ENCODE results near the gene APCDD1L. TPM values are rescaled to one million over a fixed set of nuclear protein-coding genes. Genes with fewer than 3 reads are reported as not detected.

Gene APCDD1L
- total RNA-seq, 1 donor from 2014 or later: not detected

DNA sequence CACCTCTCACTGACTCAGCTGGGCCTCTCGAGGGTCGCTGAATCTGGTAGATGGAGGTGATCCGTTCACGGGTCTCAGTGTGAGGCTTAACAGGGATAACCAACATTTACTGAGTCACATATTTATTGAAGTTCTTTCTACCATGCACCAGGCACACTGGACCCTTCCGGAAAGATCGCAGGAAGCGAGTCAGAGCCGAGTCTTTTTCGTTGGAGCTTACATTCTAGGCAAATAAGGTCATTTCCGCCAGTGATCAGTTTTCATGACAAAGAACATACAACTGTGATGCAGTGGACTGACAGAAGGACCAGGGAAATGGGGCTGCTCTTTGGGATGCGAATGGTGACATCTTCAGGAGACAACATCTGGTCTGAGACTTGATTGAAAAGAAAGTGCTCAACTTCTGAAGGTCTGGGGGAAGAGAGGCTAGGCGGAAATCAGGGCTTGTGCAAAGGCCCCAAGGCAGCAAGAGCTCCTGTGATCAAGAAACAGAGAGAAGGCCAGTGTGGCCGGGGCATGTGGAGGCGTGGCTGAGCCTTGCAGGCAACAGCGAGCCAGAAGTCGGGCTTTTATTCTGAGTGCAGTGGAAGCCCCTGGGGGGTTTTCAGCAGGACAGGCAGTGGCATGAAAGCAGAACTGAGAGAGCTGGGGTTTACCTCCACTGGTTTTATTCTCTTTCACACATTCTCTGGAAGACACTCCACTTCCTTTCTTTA lies 56.7 kb downstream of the APCDD1L start:
- no peak overlapping the region for H3K27ac Mint-ChIP-seq
- H3K4me1 Mint-ChIP-seq (ENCODE audit: low read depth): peaks cover 21% of the 10 kb centered on the region
- H3K36me3 Mint-ChIP-seq (ENCODE audit: low read depth): peaks cover 16% of the 10 kb centered on the region
- intact Hi-C loops (cut with micrococcal nuclease): no loop called here
- no peaks in the 10 kb centered on the region for H3K27me3 Mint-ChIP-seq (ENCODE audit: low read depth)
- no peak for DNase-seq (ENCODE audit: low spot score)
- no peak overlapping the region for H3K4me3 Mint-ChIP-seq (ENCODE audit: low read depth)
- H3K9me3 Mint-ChIP-seq: peaks cover 11% of the 10 kb centered on the region

DNA sequence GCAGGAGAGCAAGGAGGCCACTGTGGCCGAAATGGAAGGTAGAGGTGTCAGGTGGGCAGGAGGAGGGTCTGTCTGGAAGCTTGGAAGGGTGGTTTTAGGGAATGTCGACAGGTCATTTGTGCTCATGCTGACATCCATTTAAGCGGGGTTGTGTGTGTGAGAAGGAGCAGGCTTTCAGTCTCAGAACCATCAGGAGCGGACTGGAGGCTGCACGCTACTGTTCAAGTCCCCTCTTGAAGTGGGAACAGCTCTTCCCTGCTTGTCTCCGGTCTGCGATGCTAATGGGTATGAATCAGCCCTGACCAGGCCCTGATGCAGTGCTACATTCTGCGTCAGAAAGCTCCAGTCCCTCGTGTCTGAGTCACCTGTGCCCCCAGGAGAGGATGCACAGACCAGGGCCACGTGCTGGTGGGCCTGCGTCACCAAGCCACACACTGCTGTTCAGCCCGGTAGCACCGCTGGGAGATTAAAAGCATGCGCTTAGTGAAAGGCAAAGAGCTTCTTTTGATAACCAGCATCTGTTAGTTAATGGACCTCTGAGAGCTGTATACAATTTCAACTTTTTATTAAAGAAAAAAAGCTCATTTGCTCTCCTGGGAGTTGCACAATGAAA lies 58.0 kb downstream of the APCDD1L start:
- no peak overlapping the region for H3K4me3 Mint-ChIP-seq (ENCODE audit: low read depth)
- peaks cover 13% of the 10 kb centered on the region for H3K36me3 Mint-ChIP-seq (ENCODE audit: low read depth)
- peaks cover 11% of the 10 kb centered on the region for H3K9me3 Mint-ChIP-seq
- H3K27me3 Mint-ChIP-seq (ENCODE audit: low read depth): no peaks in the 10 kb centered on the region
- no peak for DNase-seq (ENCODE audit: low spot score)
- H3K4me1 Mint-ChIP-seq (ENCODE audit: low read depth): peaks cover 23% of the 10 kb centered on the region
- H3K27ac Mint-ChIP-seq: no peak overlapping the region
- intact Hi-C loops (cut with micrococcal nuclease): no loop called here

DNA sequence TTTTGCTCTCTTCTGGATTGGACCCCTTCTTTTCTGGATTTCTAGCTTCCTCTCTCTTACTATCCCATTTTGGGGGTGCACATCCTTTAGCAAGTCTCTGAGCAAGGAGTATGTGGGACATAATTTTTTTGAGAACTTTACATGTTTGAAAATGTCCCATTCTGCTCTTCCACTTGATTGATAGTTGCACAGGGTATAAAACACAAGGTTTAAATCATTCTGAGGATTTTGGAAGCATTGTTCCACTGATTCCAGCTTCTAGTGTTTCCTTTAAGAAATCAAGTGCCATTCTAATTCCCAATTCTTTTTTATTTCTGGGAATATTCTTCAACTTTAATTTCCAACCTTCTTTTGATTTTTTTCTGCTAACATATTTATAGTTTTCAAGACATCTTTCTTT lies 60.7 kb downstream of the APCDD1L start:
- H3K27me3 Mint-ChIP-seq (ENCODE audit: low read depth): no peaks in the 10 kb centered on the region
- H3K36me3 Mint-ChIP-seq (ENCODE audit: low read depth): peaks cover 28% of the 10 kb centered on the region
- H3K9me3 Mint-ChIP-seq: peaks cover 11% of the 10 kb centered on the region
- no peak overlapping the region for H3K27ac Mint-ChIP-seq
- no peak overlapping the region for H3K4me3 Mint-ChIP-seq (ENCODE audit: low read depth)
- peaks cover 21% of the 10 kb centered on the region for H3K4me1 Mint-ChIP-seq (ENCODE audit: low read depth)
- DNase-seq (ENCODE audit: low spot score): no peak
- intact Hi-C loops (cut with micrococcal nuclease): no loop called here

DNA sequence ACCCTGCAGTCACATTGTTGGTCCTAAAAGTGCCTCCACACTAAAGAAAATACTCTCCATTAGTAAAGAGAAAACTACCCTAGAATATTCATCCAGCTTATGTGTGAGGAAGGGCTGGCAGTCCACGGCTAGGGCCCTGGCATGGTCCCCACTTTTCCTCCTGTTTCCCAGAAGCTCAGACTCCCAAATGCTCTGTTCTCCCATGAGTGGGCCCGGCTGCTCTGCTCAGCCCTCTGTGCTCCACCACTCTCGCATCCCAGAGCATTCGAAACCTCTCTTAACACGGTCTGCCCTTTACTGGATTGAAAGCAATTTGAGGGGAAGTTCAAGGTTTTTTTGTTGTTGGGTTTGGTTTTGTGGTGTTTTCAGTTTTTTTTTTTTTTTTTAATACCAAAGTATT lies 61.8 kb downstream of the APCDD1L start:
- intact Hi-C loops (cut with micrococcal nuclease): no loop called here
- peaks cover 11% of the 10 kb centered on the region for H3K4me1 Mint-ChIP-seq (ENCODE audit: low read depth)
- H3K27ac Mint-ChIP-seq: no peak overlapping the region

DNA sequence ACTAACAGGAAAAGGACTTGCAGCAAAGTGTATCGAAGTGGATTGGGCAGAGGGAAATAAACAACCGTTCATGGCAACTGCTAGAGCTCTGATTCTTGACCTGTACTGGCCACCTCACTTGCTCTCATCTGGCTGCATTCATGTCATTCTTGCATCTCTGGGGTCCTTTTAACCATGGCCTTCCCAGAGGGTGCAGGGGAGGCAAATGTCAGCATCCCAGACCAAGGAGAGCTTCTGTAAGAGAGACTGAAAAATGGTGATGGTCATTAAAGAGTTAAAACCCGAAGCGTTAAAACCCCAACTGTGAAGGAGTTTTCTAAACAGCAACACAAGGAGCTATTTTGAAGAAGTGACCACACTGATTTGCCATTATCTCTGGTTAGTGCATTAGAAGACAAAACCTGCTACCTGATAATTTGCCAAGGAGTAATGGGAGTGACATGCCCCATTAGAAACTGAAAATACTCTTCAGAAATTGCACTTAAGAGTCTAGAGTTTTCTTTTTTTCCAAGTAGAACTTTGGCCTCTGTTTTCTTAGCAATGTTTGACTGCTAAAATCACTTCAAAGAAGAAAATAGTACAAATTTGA lies 62.4 kb downstream of the APCDD1L start:
- Mint-ChIP-seq H3K27ac (no peak overlapping the region), H3K4me3 (ENCODE audit: low read depth) (no peak overlapping the region), H3K9me3 (peaks cover 11% of the 10 kb centered on the region)

More for the DNA sequence above, 61.8 kb downstream of the APCDD1L start:
- peaks cover 32% of the 10 kb centered on the region for H3K36me3 Mint-ChIP-seq (ENCODE audit: low read depth)
- H3K4me3 Mint-ChIP-seq (ENCODE audit: low read depth): no peak overlapping the region
- no peak for DNase-seq (ENCODE audit: low spot score)
- no peaks in the 10 kb centered on the region for H3K27me3 Mint-ChIP-seq (ENCODE audit: low read depth)
- H3K9me3 Mint-ChIP-seq: peaks cover 11% of the 10 kb centered on the region

DNA sequence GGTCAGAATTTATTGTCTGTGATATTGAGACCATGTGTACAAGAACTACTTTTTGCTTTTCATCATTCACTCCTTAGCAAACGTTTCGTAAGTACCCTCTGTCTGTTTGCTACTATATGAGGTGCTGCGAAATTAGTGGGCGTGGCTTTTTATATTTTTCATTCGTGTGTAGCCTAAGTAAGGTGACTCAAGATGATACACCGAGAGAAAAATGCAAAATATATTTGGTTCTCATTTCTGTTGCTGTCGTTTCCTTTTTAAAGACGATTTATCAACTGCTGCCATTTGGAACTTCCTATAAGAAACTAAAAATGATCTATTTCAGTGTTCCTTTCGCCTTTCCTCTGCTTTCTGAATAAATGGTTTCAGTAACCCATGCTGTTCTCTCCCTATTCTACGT lies 64.9 kb downstream of the APCDD1L start:
- no peaks in the 10 kb centered on the region for H3K27me3 Mint-ChIP-seq (ENCODE audit: low read depth)
- H3K9me3 Mint-ChIP-seq: peaks cover 11% of the 10 kb centered on the region
- no peak overlapping the region for H3K4me3 Mint-ChIP-seq (ENCODE audit: low read depth)
- H3K36me3 Mint-ChIP-seq (ENCODE audit: low read depth): peaks cover 45% of the 10 kb centered on the region
- no peak overlapping the region for H3K27ac Mint-ChIP-seq
- intact Hi-C loops (cut with micrococcal nuclease): no loop called here
- peaks cover 9% of the 10 kb centered on the region for H3K4me1 Mint-ChIP-seq (ENCODE audit: low read depth)
- no peak for DNase-seq (ENCODE audit: low spot score)

More for the DNA sequence above, 62.4 kb downstream of the APCDD1L start:
- intact Hi-C loops (cut with micrococcal nuclease): no loop called here
- Mint-ChIP-seq H3K4me1 (ENCODE audit: low read depth) (peaks cover 7% of the 10 kb centered on the region), H3K36me3 (ENCODE audit: low read depth) (peaks cover 38% of the 10 kb centered on the region), H3K27me3 (ENCODE audit: low read depth) (no peaks in the 10 kb centered on the region)
- no peak for DNase-seq (ENCODE audit: low spot score)

DNA sequence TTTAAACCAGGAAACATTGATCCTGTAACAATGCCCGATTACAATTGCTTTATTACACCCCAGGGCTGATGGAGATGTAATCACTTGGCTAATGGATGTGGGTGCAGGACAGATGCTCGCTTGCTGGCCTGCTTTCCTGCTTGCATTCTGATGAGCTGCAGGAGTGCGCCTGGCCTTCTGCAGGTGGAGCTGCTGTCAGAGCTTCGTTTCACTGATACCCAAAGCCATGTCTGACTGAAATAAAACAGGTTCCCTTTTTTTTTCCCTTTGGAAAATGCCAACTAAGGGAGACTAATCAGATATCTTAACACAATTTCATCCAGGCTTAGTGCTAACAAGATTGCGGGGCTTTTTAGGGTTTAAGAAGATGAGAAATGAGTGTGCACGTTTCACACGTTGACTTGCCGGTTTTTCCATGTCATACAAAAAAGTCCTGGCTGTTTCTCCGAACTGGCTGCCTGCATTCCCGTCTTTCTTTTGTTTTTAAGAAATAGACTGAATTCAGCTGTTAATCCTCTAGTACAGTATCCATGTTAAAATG lies 65.4 kb downstream of the APCDD1L start:
- intact Hi-C loops (cut with micrococcal nuclease): loop anchor here (2.0 to 5.0 kb wide), 2 partner anchors 142 to 213 kb away; partner anchors contain the start of gene RAB22A
- peaks cover 48% of the 10 kb centered on the region for H3K36me3 Mint-ChIP-seq (ENCODE audit: low read depth)
- no peak overlapping the region for H3K27ac Mint-ChIP-seq
- DNase-seq (ENCODE audit: low spot score): no peak
- H3K4me3 Mint-ChIP-seq (ENCODE audit: low read depth): no peak overlapping the region
- H3K9me3 Mint-ChIP-seq: peaks cover 9% of the 10 kb centered on the region
- H3K4me1 Mint-ChIP-seq (ENCODE audit: low read depth): peaks cover 14% of the 10 kb centered on the region
- H3K27me3 Mint-ChIP-seq (ENCODE audit: low read depth): no peaks in the 10 kb centered on the region

DNA sequence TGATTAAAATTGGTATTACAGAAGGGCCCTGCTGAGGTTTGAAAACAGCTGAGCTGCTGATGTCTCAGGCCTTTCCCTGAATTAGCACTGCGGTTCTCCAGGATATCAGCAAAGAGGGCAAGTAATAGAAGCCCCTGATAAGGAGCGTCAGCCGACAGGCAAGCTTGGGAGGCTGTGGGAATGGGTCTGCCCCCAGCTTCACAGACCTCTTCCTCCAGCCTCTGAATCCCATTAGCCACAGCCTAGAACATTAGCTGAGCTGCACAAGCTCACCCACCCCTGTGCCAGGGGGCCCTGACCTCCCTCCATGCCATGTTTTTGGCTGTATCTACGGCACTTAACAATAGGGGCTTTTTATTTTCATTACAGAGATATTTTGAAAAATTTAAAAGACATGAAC lies 66.2 kb downstream of the APCDD1L start:
- no peak overlapping the region for H3K27ac Mint-ChIP-seq
- intact Hi-C loops (cut with micrococcal nuclease): loop anchor here (2.0 to 5.0 kb wide), 2 partner anchors 142 to 212 kb away; partner anchors contain the start of gene RAB22A

DNA sequence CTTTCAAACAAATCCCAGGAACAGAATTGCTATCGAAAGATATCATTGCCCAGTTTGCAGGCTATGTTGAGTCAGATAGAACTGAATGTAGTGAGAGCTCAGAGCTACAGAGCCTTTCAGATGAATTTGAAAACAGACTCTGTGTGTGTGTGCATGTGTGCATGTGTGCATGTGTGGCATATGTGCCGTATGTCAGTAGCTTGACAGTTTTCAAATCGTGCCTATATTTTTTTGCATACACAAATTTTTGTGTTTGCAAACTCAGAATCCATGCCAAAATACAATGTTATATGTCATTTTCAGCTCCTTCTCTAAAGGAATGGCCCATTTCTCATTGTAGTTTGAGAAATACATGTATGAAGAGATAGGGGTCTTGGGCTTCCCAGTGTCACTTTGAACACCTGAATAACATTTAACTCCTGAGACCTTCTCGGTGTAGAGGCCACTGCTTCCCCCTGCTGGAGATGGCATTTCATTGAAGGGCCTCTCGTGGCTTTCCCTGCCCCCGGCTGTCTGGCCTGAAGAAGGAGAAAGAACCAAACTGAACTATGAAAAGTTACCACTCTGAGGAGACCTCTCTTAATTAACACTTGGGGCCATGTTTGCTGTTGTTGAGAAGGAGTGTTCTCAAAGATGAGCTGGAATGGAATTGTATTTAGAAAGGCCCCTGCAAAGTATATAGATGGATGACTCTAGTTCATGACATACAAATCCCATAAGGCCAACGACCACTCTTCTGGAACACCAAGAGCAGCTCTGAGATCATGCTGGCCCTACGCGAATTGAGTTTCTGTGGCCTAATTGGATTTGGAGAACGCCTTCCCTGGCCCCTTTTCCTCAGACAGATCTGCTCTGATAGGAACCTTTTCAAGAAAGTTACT lies 67.4 kb downstream of the APCDD1L start:
- H3K9me3 Mint-ChIP-seq: no peaks in the 10 kb centered on the region
- H3K27ac Mint-ChIP-seq: no peak overlapping the region
- intact Hi-C loops (cut with micrococcal nuclease): loop anchor here (2.0 to 5.0 kb wide), 2 partner anchors 140 to 211 kb away; partner anchors contain the start of gene RAB22A
- no peak overlapping the region for H3K4me3 Mint-ChIP-seq (ENCODE audit: low read depth)
- peak; percentile 27 for DNase-seq (ENCODE audit: low spot score)
- H3K27me3 Mint-ChIP-seq (ENCODE audit: low read depth): no peaks in the 10 kb centered on the region
- peaks cover 21% of the 10 kb centered on the region for H3K4me1 Mint-ChIP-seq (ENCODE audit: low read depth)
- peaks cover 54% of the 10 kb centered on the region for H3K36me3 Mint-ChIP-seq (ENCODE audit: low read depth)

More for the DNA sequence above, 66.2 kb downstream of the APCDD1L start:
- Mint-ChIP-seq H3K27me3 (ENCODE audit: low read depth) (no peaks in the 10 kb centered on the region), H3K4me1 (ENCODE audit: low read depth) (peaks cover 18% of the 10 kb centered on the region), H3K36me3 (ENCODE audit: low read depth) (peaks cover 50% of the 10 kb centered on the region), H3K4me3 (ENCODE audit: low read depth) (no peak overlapping the region), H3K9me3 (peaks cover 1% of the 10 kb centered on the region)
- no peak for DNase-seq (ENCODE audit: low spot score)

DNA sequence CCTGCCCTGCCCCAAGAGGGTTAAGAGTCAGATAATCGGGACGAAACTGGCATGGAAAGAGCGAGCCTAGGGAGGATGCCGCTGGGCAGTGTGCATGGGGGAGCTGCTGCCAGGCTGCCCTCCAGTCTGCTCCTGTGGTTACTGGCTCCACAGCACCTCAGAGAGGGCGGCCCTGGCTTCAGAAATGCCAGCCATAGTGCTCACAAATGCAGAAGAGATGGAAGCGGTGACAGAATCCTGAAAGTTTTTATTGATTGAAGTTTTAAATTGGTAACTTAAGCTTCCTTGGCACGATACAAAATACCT lies 68.3 kb downstream of the APCDD1L start:
- H3K4me3 Mint-ChIP-seq (ENCODE audit: low read depth): no peak overlapping the region
- H3K4me1 Mint-ChIP-seq (ENCODE audit: low read depth): peaks cover 19% of the 10 kb centered on the region
- no peak for DNase-seq (ENCODE audit: low spot score)
- intact Hi-C loops (cut with micrococcal nuclease): loop anchor here (5.0 kb wide), 1 partner anchor 140 kb away; the partner anchor contains the start of gene RAB22A
- no peaks in the 10 kb centered on the region for H3K9me3 Mint-ChIP-seq
- peaks cover 58% of the 10 kb centered on the region for H3K36me3 Mint-ChIP-seq (ENCODE audit: low read depth)
- H3K27me3 Mint-ChIP-seq (ENCODE audit: low read depth): no peaks in the 10 kb centered on the region
- no peak overlapping the region for H3K27ac Mint-ChIP-seq

DNA sequence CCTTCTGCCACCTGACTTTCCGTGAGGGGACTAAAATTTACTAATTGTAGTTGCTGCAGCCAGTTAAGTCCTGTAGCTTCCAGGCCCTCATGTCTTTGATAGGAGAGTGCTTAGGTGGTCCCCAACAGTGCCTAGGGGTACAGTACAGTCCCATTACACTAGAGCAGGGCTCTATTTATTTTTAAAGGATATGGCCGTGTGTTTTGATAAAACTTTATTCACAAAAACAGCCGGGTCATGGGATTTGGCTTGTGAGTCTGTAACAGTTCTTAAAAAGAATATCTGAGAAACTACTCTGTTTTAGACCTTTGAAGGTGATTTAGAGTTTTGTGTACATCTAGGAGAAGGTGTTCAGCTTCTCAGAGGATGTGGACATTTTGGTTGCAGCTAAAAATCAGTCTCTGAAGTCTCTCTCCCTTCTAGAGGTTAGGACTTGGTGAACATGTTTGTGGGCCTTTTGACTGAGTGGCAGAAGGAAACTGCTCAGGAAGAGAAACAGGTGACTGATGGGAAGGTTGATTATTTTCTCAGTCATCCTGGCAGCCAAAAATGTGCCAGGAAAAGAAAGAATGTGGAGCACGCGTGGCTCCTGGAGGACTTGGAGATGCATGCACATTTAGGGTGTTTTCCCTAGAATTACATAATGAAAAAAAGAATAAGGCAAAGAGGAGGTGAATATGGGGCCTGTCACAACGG lies 68.8 kb downstream of the APCDD1L start:
- intact Hi-C loops (cut with micrococcal nuclease): loop anchor here (5.0 kb wide), 1 partner anchor 139 kb away; the partner anchor contains the start of gene RAB22A
- no peak overlapping the region for H3K27ac Mint-ChIP-seq
- DNase-seq (ENCODE audit: low spot score): no peak
- no peaks in the 10 kb centered on the region for H3K9me3 Mint-ChIP-seq
- peaks cover 22% of the 10 kb centered on the region for H3K4me1 Mint-ChIP-seq (ENCODE audit: low read depth)
- H3K36me3 Mint-ChIP-seq (ENCODE audit: low read depth): peaks cover 55% of the 10 kb centered on the region
- no peak overlapping the region for H3K4me3 Mint-ChIP-seq (ENCODE audit: low read depth)
- no peaks in the 10 kb centered on the region for H3K27me3 Mint-ChIP-seq (ENCODE audit: low read depth)

Measured in activated T-helper 2 cell treated with anti-CD3 and anti-CD28 coated beads, Interferon-gamma antibody, Interleukin-2, Interleukin-4, amounts not matched to agents 10 μg/mL and 5 μg/mL and 100 μg/mL, durations not matched to agents 14 hours and 24 hours and 36 hours (primary cell).